Endothelial cell of umbilical vein (primary cell): ENCODE results near the gene MYL5. TPM values are rescaled to one million over a fixed set of nuclear protein-coding genes. Genes with fewer than 3 reads are reported as not detected.

Experiments
- BruUV-seq: library from RNA; stranded (reverse); fragments of 400-500 nt; replicated peaks from 2 replicates; lab custom pipeline; 2021; lab: Mats Ljungman, UMichigan
- CTCF ChIA-PET: fragments of 300-600, 350-600 bp; sonication (Branson Sonifier 250); formaldehyde crosslinking; loops from one replicate; lab custom pipeline; 2021; ENCODE audit warnings: antibody characterized with exemption, inconsistent platforms; lab: Charles Lee
- POLR2A ChIA-PET: fragments of 300-600, 350-600 bp; sonication (Branson Sonifier 250); formaldehyde crosslinking; loops from one replicate; lab custom pipeline; 2021; ENCODE audit warnings: antibody characterized with exemption, inconsistent platforms; lab: Charles Lee
- DNase-seq: peaks from one replicate; pipeline ENCODE4 v3.0.0-alpha.2; 2011; ENCODE audit warnings: low read depth, low spot score
- FAIRE-seq: peaks from 2 replicates; lab custom pipeline; 2011; peaks lifted over from hg19 to GRCh38; lab: Jason Lieb, UNC
- H2AFZ ChIP-seq: 2 replicates; pipeline ENCODE4 v1.6.0; 2012; ENCODE audit warnings: low read depth, low read length, control low read depth, inconsistent platforms
- H3K27ac ChIP-seq: 2 replicates; pipeline ENCODE4 v1.5.1; 2011; ENCODE audit warnings: low read depth, mild to moderate bottlenecking, control low read depth, low read length, moderate library complexity; ENCODE audit not compliant: insufficient read depth
- H3K27me3 ChIP-seq, 2 experiments: 2 replicates each; pipeline versions ENCODE4 v1.6.0 to v1.6.1; 2011; ENCODE audit warnings: low read length in 2 of 2, mixed read lengths in 1 of 2; ENCODE audit not compliant: control insufficient read depth in 2 of 2, insufficient read depth in 2 of 2
- H3K36me3 ChIP-seq, 2 experiments: 2 replicates in 1 of 2; 3 replicates in 1 of 2; pipeline ENCODE4 v1.5.1; 2011; ENCODE audit warnings: low read length in 2 of 2, mild to moderate bottlenecking in 1 of 2, moderate library complexity in 1 of 2; ENCODE audit not compliant: control insufficient read depth in 2 of 2, insufficient read depth in 2 of 2; ENCODE audit errors: extremely low read depth in 1 of 2
- H3K4me1 ChIP-seq: 3 replicates; pipeline ENCODE4 v1.5.1; 2011; ENCODE audit warnings: mild to moderate bottlenecking, low read length; ENCODE audit not compliant: control insufficient read depth, insufficient read depth; ENCODE audit errors: extremely low read depth
- H3K4me2 ChIP-seq: 2 replicates; pipeline ENCODE4 v1.6.1; 2011; ENCODE audit warnings: low read length, control low read depth, mixed read lengths; ENCODE audit not compliant: insufficient read depth
- H3K4me3 ChIP-seq, 3 experiments: fragments of 200-600 bp in 1 of 3; sonication (generic), shearing (Covaris generic) in 1 of 3; replicated peaks in 1 of 3; 2 replicates each; pipeline ENCODE4 v1.5.1; 2011 to 2016; ENCODE audit warnings: control low read depth in 3 of 3, low read length in 3 of 3, mild to moderate bottlenecking in 2 of 3, inconsistent platforms in 1 of 3, low read depth in 1 of 3, moderate library complexity in 1 of 3; ENCODE audit not compliant: insufficient read depth in 1 of 3
- H3K79me2 ChIP-seq: 2 replicates; pipeline ENCODE4 v1.6.0; 2012; ENCODE audit warnings: low read length, inconsistent platforms; ENCODE audit not compliant: control insufficient read depth, insufficient read depth
- H3K9ac ChIP-seq: replicated peaks from 2 replicates; pipeline ENCODE3; 2011; ENCODE audit warnings: low read length, control low read depth; ENCODE audit not compliant: insufficient read depth; ENCODE audit errors: extremely low read depth
- H3K9me1 ChIP-seq: replicated peaks from 3 replicates; pipeline ENCODE4 v1.6.0; 2011; ENCODE audit warnings: mild to moderate bottlenecking, low read length; ENCODE audit not compliant: control insufficient read depth, insufficient read depth; ENCODE audit errors: extremely low read depth
- H3K9me3 ChIP-seq: replicated peaks from 2 replicates; pipeline ENCODE4 v1.5.1; 2012; ENCODE audit warnings: low read length, inconsistent platforms; ENCODE audit not compliant: control insufficient read depth, insufficient read depth
- H4K20me1 ChIP-seq: replicated peaks from 2 replicates; pipeline ENCODE3; 2011; ENCODE audit warnings: mild to moderate bottlenecking, low read length; ENCODE audit not compliant: control insufficient read depth, insufficient read depth; ENCODE audit errors: extremely low read depth
- EZH2 ChIP-seq: IDR thresholded peaks from 2 replicates; pipeline ENCODE4 v1.6.1; 2012; ENCODE audit warnings: borderline replicate concordance, low read depth, mild to moderate bottlenecking, moderate library complexity, low read length, inconsistent platforms; ENCODE audit not compliant: severe bottlenecking
- FOS ChIP-seq: IDR thresholded peaks from 2 replicates; pipeline ENCODE4 v1.6.1; 2011; ENCODE audit warnings: mild to moderate bottlenecking, low read length, moderate library complexity, borderline replicate concordance; ENCODE audit not compliant: insufficient read depth
- MAX ChIP-seq: IDR thresholded peaks from 2 replicates; pipeline ENCODE4 v1.6.1; 2011; ENCODE audit not compliant: insufficient read depth, insufficient read length
- MYC ChIP-seq: IDR thresholded peaks from one replicate; pipeline ENCODE4 v1.6.1; 2011; ENCODE audit warnings: mild to moderate bottlenecking, low read depth, low read length
- POLR2A ChIP-seq: IDR thresholded peaks from 2 replicates; pipeline ENCODE4 v1.6.1; 2012; ENCODE audit warnings: low read depth, mild to moderate bottlenecking, control low read depth, low read length
- POLR2AphosphoS5 ChIP-seq: IDR thresholded peaks from 2 replicates; pipeline ENCODE4 v1.6.1; 2012; ENCODE audit warnings: low read depth, mild to moderate bottlenecking, control low read depth, low read length, moderate library complexity; ENCODE audit not compliant: insufficient read depth
- dilution Hi-C: fragments of 300-500 bp; cut with MboI; formaldehyde crosslinking; loops from one replicate; pipeline ENCODE4 v1.15.0; 2019; ENCODE audit warnings: low sequenced_read_pairs; ENCODE audit not compliant: extremely low pct_ligation_motif_present
- intact Hi-C: fragments of 100-400 bp; cut with micrococcal nuclease; formaldehyde crosslinking; loops from one replicate; pipeline ENCODE4 v1.10.0; 2022
- polyA plus RNA-seq, 4 experiments: library from polyadenylated mRNA; depleted of rRNA in 3 of 4; stranded (reverse) in 3 of 4; unstranded in 1 of 4; fragments of >200 nt; gene quantifications; 2 replicates each; pipeline versions ENCODE4 v1.2.1 to v1.2.3, GENCODE V29; 2011 to 2012; ENCODE audit warnings: missing spikeins in 1 of 4
- total RNA-seq: library from RNA; stranded (reverse); gene quantifications from 2 replicates; pipeline ENCODE4 v1.2.3, GENCODE V29; 2021
- TF ChIP-seq, protein P1 (sequence below), 2 donors: IDR thresholded peaks; 1 replicate in 1 of 2; 2 replicates in 1 of 2; pipeline ENCODE4 v1.5.1; 2011; ENCODE audit warnings: low read length in 2 of 2, mild to moderate bottlenecking in 2 of 2, moderate library complexity in 2 of 2, control low read depth in 1 of 2, inconsistent platforms in 1 of 2, low read depth in 1 of 2; ENCODE audit not compliant: insufficient read depth in 1 of 2; ENCODE audit errors: extremely low read depth in 1 of 2

Gene MYL5
- total and polyA plus RNA-seq, 2 donors (not counting 3 experiments of a cell fraction or from before 2014, with no cell fraction given): 12.3 to 13.4 TPM

GRCh38 chr4:661881-662761 lies 12.2 kb upstream of the MYL5 start:
- intact Hi-C loops: no loop called here
- no peak for TF ChIP-seq MYC
- TF ChIP-seq FOS: no peak
- no peak for TF ChIP-seq POLR2AphosphoS5
- no peak for TF ChIP-seq MAX
- no peak for TF ChIP-seq POLR2A
- TF ChIP-seq EZH2: no peak
- TF ChIP-seq, protein P1, sequence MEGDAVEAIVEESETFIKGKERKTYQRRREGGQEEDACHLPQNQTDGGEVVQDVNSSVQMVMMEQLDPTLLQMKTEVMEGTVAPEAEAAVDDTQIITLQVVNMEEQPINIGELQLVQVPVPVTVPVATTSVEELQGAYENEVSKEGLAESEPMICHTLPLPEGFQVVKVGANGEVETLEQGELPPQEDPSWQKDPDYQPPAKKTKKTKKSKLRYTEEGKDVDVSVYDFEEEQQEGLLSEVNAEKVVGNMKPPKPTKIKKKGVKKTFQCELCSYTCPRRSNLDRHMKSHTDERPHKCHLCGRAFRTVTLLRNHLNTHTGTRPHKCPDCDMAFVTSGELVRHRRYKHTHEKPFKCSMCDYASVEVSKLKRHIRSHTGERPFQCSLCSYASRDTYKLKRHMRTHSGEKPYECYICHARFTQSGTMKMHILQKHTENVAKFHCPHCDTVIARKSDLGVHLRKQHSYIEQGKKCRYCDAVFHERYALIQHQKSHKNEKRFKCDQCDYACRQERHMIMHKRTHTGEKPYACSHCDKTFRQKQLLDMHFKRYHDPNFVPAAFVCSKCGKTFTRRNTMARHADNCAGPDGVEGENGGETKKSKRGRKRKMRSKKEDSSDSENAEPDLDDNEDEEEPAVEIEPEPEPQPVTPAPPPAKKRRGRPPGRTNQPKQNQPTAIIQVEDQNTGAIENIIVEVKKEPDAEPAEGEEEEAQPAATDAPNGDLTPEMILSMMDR (IDR thresholded peaks at IDR 0.05; ENCODE audit: extremely low read depth in 1 of 2, insufficient read depth in 1 of 2, low read depth in 1 of 2, low read length in 2 of 2): no peak

More at GRCh38 chr4:661881-662761, 12.2 kb upstream of the MYL5 start:
- no peak overlapping the region for H3K9ac ChIP-seq
- no peaks in the 10 kb centered on the region for H3K9me3 ChIP-seq
- H3K27me3 ChIP-seq: peaks cover 0 to 5% of the 10 kb centered on the region in 2 experiments
- no peak overlapping the region for H2AFZ ChIP-seq
- ChIA-PET CTCF (no interaction called here), POLR2A (no interaction called here)
- no peaks in the 10 kb centered on the region for H3K4me1 ChIP-seq
- no peak overlapping the region for H3K4me2 ChIP-seq
- BruUV-seq: no TSS peak
- H3K27ac ChIP-seq: no peak overlapping the region
- H3K79me2 ChIP-seq: no peaks in the 10 kb centered on the region
- dilution Hi-C loops: no loop called here
- H3K9me1 ChIP-seq: no peaks in the 10 kb centered on the region
- no peaks in the 10 kb centered on the region for H4K20me1 ChIP-seq
- H3K4me3 ChIP-seq: no peak overlapping the region
- no peaks in the 10 kb centered on the region for H3K36me3 ChIP-seq
- DNase-seq (no peak), FAIRE-seq (no peak)
